HK-2 (cell line): ENCODE results near the gene GYPE.
"Not testable (repeated sequence)": the region's sequence is repeated elsewhere in the genome, so short reads cannot be mapped to it uniquely, and the experiment has no call there.

ENCODE experiments used
- DNase-seq: peaks from one replicate; pipeline ENCODE4 v3.0.0-alpha.2; 2018; ENCODE audit not compliant: unreplicated experiment

GYPE gene

DNA sequence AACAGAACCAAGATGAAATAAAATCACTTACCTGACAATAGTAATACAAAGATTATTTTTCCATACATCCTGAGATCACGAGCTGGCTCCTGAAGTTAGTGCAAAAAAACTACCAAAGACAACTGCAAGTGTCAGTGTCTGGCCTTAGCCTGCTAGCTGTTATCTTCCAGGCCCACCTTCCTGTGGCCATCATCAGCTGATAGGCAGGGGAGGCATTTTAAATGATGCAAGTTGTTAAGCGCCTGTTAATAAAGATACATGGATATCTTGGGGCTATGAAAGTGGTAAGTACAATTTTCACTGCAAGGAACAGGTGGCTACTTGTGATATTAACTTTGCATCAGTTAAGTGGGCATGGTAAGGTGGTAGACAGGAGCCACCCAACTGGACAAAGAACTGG is at the start of gene GYPE:
TSS of gene GYPE (minus strand) at position 120 of the 400 bp plus-strand sequence. CDS start at position 68, 52 bp downstream.
- not testable (repeated sequence) for DNase-seq

DNA sequence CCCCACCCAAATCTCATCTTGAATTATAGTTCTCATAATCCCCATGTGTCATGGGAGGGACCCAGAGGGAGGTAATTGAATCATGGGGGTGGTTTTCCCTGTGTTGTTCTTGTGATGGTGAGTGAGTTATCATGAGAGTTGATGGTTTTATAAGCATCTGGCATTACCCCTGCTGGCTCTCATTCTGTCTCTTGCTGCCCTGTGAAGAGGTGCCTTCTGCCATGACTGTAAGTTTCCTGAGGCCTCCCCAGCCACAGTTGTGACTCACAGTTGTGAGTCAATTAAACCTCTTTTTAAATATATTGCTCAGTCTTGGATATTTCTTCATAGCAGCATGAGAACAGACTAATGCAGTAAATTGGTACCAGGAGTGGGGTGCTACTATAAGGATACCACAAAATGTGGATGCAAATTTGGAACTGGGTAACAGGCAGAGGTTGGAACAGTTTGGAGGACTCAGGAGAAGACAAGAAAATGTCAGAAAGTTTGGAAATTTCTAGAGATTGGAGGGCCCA is 46.2 kb upstream of the GYPE start:
- not testable (repeated sequence) for DNase-seq

DNA sequence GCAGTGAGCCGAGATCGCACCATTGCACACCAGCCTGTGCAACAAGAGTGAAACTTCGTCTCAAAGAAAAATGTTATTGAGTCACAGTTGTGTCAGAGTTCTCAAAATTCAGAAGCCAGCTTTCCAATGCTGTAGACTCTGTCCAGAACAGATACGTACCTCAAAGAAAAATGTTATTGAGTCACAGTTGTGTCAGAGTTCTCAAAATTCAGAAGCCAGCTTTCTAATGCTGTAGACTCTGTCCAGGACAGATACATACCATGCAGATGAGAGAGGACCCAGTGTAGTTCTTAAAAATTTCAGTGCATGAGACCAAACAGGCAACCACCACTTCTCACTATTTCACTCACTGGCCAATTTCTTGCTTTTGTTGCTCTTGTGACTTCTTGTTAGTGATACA is 45.6 kb upstream of the GYPE start:
- not testable (repeated sequence) for DNase-seq

DNA sequence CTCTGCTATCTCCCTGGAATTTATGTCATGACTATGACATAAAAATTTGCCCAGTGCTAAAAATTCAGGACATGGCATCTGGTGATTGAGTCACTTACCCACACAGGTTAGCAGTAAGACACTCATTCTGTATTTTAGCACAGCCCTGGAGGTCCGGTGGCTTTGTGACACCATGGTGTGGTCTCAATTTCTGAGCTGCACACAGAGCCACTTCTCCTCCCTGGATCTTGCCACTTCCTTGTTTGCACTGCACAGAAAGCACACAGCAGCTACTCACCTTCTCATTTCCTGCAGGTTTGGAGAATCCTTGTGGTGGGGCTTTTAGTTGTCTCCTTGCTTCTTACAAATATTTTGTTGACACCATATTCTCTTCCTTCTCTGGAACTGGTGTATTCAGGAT is 44.8 kb upstream of the GYPE start:
- DNase-seq = not testable (repeated sequence)

DNA sequence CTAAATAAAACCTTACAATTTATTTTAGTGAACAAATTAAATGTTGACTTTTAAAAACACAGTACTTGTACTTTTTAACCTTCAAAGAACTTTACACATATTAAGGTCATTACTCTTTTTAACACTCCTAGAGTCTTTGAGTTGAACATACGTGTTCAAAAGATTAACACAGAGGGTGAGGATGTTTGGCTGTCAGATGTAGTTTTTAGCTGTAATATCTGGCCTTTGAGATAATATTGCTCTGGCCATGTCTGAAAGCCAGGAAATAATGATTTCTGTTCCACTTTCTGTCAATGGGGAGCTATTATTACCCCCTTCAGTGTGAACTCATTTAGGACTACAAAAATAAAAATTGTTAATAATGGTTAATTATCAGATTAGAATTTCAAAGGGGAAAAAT is 42.1 kb upstream of the GYPE start:
- not testable (repeated sequence) for DNase-seq

DNA sequence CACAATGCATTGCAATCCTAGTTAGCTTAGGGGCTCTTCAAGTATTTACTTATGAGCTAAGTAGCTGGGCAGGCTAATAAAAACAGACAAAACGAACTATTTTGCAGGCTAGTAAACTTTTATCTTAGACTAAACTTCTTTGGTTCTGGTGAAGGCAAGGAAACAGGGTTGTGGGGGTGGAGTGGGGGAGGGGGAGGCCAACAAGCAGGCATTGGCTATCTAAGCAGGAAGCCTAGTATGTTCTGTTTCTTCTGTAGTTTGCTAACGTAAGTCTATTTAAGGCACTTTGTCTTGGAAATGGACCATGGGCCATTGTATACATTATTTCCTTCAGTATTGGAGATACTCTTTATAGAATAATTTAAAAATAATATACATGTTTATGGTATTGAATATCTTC is 35.3 kb upstream of the GYPE start:
- not testable (repeated sequence) for DNase-seq

DNA sequence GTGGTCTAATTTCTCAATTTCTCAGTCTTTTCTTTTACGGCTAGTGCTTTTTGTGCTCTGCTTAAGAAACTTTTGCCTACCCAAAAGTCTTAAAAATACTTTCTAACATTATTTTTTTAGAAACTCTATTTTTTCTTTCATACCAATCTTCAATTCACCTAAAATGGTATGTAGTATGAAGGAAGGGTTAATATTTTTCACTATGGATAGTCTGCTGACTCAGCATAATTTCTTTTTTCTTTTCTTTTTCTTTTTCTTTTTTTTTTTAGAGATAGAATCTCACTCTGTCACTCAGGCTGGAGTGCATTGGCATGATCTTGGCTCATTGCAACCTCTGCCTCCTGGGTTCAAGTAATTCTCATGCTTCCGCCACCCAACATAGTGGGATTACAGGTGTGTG is 34.2 kb upstream of the GYPE start:
- DNase-seq = no peak

DNA sequence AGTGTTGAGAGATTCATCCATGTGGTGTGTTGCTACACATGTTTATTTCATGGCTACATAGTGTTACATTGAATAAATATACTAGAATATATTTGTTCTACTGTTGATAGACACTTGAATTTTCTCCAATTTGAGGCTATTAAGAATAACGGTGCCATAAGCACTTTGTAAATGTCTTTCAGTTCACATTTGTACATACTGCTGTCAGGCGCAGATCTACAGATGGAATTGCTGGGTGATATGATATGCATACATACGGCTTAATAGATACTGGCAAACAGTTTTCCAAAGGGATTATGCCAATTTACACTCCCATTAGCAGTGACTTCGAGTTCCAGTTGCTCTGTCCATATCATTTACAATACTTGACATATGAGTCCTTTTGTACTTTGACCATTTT is 33.5 kb upstream of the GYPE start:
- not testable (repeated sequence) for DNase-seq

DNA sequence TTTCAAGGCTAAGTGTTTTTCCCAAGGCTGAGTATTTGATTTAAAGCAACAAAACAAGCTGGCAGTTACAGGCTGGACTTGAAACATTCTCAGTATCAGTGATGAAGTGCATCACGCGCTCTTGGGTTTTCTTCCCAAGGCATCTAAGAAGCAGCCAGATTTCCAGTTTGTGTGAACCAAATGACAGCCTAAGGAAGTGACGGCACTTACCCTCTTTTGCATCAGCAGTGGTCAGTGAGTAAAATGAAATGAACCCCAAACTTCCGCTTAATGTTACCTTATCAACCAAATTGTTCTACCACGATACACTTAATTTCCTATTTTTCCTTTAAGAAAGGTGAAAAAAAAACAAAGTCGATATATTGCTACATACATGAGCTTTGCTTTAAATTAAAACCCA is 15.8 kb upstream of the GYPE start:
- no peak for DNase-seq

DNA sequence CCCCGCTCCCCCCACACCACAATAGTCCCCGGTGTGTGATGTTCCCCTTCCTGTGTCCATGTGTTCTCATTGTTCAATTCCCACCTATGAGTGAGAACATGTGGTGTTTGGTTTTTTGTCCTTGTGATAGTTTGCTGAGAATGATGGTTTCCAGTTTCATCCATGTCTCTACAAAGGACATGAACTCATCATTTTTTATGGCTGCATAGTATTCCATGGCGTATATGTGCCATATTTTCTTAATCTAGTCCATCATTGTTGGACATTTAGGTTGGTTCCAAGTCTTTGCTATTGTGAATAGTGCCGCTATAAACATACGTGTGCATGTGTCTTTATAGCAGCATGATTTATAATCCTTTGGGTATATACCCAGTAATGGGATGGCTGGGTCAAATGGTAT is 11.1 kb upstream of the GYPE start:
- not testable (repeated sequence) for DNase-seq

DNA sequence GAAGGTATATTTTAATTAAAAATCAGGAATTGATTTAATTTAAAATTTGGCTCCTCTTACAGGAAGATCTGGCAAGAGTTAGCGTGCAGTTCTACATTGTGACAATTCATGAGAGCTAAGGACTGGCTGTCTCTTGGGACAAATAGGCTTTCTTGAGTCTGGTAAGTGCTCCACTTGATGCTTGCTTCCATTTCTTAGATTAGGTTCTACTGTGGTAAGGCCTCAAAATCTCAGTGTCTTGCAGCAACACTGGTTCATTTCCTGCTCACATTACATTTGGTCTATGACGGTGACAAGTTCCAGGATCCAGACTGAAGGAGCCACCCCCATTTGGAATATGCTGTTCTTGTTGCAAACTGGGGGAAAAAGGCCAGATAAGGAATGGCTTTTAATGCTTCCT is 7.1 kb upstream of the GYPE start:
- DNase-seq = not testable (repeated sequence)

DNA sequence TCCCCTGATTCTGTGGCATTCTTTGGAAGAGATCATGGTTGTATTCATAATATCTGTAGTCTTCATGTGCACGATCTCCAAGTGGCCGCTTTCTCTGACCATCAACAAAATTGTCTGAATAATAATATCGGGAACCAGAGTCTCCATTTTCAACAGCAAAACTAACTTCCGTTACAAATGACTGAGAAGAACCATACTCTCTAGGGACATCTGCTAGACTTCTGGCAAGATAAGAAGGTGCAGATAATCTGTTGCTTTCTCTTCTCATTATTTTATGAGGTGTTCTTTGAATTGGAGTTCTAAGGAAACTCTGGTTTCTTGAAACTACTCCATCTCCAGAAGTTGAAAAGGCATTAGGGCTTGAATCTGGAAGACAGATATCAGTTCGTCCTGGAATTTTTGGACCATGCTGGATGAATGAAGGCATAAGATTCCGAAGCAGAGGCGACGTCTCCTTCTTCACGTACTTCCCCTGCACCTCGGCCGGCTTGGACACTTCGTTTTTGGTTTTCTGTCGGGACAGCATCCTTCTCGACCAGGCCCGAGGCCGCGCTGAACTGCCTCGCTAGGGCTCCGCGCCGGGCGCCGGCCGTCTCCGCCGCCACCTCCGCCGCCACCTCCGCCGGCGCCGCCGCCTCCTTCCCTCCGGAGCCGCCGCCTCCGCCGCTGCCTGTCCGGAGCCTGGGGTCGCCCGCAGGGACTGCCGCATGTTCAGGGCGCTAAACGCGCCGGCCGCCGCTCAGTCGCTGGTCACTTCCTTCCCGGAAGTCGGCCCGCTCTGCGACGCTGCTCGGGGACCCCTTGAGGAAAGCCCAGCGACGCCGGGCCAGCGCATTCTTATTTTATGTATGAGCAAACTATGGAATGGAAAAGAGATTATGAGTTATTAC is 6.4 kb upstream of the GYPE start:
- not testable (repeated sequence) for DNase-seq

DNA sequence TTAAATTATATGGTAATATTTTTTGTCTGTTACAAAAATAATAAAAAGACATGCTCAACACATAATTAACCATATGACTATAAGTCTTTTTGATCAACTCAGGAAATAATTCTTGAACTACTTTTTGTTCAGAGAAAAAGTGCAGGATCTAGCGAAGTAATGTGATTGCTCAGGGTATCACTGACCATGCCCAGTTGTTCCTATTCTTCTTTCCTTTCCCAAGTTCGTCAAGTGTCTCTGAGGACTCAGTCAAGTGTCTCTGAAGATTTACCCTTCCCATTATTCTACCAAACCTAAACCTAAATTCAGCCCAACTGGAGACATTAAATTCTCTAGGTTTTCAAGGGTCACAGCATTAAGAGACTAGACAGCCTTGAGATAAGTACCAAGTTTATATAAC is 5.5 kb upstream of the GYPE start:
- DNase-seq = not testable (repeated sequence)

DNA sequence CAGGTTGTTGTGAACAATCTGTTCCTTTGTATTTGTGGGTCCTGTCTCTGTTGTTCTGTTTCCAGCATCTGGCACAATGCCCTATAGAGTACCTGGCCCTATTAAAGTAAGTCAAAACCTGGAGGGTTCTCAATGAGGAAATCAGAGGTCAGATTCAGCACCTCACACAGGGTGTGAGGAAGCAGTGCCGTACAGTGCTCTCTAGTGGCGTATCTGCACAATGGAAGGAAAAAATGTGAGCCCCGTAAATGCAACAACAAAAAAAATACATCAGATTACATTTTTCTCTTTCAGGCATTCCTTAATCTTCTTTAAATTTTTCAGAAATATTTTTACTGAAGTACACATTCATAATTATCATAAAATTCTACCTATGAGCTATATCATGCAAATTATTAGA is 2.5 kb upstream of the GYPE start:
- DNase-seq = not testable (repeated sequence)

DNA sequence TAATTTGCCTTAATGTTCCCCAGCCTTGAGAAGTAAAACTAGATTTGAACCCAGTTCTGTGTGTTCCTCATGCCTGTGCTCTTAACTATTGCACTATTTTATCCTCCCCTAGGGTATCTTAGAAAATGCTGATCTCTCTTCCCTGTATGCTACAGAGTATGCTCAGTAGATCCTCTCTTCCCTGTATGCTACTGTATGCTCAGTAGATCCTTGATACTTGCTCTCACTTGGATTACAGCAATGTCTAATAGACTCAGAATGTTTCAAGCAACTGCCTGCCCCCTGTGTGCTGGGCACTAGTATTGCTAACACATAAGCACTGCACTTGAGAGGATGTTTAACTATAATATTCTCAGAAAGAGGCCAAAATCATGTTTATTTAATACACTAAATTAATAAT is 928 bp downstream of the GYPE start:
- DNase-seq = not testable (repeated sequence)

DNA sequence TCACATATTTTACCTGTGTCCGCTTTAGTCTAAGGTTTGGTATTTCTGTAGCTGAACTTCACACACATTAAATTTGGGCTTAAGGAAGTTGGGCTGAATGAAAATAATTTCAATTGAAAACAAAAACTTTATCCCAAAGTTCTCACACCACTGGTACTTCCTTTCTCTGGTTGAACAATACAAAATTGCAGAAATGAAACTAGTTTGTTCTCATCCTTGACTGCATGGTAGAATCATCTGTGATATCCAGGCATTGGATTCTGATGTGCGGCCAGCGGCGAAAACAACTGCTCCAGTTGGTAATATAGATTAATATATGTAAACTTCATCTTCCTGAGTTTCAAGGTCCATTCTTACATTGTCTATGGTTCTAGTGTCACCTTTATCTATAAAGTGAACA is 15.0 kb downstream of the GYPE start:
- DNase-seq = not testable (repeated sequence)

DNA sequence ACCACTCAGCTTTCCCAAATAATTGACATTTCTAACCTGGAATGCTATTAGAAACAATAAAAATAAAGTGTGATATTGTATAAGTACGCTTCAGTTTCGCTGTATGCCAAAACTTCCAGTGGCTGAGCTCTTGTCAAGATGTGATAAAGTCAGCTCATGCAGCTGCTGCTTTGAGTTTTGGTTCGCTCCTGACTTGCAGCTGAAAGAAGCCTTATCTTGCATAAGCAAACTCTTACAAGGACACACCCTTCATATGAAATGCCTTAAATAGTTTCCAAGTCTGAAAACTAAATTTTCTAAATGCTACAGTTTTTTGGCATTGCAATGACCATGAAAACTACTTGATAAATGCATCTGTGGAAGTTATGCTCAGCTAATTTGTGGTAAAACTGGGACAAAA is 17.2 kb downstream of the GYPE start:
- DNase-seq = not testable (repeated sequence)

DNA sequence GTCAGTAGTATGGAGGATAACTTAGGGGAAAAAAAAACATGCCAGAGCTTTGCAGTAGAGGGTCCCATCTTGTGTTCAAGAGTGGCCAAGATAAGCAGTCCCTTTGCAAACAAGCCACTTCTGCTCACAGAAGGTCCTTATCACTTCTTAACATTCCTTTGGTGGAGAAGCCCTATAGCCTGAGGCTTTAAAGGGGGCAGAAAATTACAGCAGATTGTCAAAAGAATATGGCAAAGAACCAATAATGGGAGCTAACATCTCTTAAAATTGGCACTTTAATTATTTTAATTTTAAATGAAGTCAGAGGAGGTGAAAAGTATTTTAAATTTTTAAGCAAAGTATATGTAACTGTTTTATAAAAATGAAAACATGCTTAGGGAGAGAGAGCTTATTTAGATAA is 20.4 kb downstream of the GYPE start:
- not testable (repeated sequence) for DNase-seq

DNA sequence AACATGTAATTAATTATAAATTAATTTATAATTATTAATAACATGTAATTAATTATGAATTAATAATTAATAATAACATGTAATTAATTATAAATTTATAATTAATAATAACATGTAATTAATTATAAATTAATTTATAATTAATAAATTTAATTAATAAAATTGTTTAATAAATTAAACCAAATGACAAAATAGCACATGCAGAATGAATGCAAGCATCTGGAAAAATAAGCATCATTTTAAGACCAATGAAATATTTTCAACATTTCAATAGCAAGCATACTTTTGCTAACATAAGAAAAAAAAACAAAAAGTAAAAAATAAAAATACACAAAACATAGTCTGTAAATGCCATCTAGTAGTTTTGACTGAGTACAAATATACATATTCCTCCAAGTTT is 21.8 kb downstream of the GYPE start:
- DNase-seq = no peak

DNA sequence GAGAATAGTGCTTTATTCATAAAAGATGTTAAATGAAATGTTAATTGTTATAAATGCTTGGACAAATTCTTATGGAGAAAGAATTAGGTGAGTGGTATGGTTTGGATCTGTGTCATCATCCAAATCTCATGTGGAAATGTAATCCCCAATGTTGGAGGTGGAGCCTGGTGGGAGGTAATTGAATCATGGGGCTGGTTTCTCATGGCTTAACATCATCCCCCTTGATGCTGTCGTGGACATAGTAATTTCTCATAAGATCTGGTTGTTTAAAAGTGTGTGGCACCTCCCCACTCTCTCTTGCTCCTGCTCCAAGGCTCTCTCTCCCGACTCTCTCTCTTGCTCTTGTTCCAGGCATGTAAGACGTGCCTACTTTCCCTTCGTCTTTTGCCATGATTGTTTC is 22.5 kb downstream of the GYPE start:
- DNase-seq = no peak

DNA sequence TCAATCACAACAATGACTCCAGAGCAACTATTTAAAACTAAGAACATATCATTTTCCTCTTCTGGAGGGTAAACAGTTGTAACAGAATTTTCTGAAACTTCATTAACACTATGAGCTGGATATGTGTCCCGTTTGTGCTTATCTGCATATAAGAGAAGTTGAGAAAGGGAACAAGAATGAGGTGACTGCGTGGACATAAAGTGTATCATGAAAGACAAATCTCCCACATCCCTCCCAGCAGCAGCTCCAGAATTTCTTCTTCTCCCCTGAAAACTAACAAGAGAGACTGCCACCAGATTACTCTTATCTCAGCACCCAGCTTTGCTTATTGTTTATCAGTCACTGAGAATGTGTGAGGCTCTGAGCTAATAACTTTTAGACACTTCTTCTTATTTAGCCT is 25.8 kb downstream of the GYPE start:
- DNase-seq = not testable (repeated sequence)

DNA sequence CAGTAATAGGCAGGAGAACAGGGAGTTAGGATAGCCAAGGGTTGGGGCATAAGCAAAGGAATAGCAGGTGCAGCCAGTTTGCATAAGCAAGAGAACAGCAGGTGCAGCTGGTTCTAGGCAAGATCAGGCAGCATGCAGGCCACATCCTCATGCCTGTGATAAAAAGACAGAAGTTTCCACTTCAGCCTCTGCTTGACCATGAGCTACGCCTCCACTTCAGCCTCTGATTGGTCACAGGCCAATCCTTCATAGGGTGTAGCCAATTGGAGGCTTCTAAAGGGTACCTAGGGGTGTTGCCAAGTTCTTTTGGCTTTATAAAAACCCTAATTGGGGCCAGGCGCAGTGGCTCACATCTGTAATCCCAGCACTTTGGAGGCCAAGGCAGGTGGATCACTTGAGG is 30.0 kb downstream of the GYPE start:
- DNase-seq = not testable (repeated sequence)

DNA sequence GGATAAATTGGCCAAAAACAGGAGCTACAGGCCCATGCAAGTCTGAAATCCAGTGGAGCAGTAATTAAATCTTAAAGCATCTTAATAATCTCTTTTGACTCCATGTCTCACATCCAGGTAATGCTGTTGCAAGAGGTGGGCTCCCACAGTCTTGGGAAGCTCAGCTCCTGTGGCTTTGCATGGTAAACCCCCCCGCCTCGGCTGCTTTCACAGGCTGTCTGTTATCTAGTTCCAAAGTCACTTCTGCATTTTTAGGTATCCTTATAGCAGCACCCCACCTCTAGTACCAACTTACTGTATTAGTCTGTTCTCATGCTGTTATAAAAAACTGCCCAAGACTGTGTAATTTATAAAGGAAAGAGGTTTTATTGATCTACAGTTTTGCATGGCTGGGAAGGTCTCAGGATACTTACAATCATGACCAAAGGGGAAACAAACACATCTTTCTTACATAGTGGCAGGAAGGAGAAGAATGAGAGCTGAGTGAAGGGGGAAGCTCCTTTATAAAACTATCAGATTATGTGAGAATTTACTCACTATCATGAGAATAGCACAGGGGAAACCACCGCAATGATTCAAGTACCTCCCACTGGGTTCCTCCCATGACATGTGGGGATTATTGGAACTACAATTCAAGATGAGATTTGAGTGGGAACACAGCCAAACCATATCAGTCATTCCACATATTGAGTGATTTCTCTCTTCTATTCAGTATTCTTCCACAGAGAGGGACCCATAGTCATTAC is 34.7 kb downstream of the GYPE start:
- not testable (repeated sequence) for DNase-seq
